GM19463 (cell line): ENCODE results near the gene TRAPPC6A.

Experiments used
- ATAC-seq: cut with Tn5 transposase; IDR thresholded peaks from one replicate; pipeline ENCODE4 v1.9.1; 2021; ENCODE audit warnings: mild to moderate bottlenecking, moderate library complexity; ENCODE audit not compliant: unreplicated experiment

The TRAPPC6A gene, protein sequence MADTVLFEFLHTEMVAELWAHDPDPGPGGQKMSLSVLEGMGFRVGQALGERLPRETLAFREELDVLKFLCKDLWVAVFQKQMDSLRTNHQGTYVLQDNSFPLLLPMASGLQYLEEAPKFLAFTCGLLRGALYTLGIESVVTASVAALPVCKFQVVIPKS

DNA sequence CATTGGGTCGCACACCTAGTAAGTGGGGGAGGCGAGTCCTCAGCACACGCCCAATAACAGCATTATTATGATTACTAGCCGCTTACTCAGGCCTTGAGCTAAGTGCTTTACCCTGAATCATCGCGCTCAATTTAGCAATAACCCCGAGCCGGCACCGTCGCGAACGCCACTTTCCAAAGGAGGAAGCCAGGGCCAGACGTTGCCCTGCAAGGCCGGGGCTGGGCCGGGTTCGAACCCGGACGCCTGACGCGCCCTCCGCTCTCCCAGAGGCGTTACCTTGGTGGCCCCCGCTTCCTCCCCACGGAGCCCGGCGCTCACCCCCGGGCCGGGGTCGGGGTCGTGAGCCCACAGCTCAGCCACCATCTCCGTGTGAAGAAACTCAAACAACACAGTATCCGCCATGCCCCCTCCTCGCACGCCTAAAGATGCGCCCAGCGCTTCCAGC, at the start of gene TRAPPC6A:
TSS of gene TRAPPC6A (minus strand) at position 421 of the 445 bp plus-strand sequence. CDS start at position 402, 19 bp downstream.
- ATAC-seq = peak; percentile 2

DNA sequence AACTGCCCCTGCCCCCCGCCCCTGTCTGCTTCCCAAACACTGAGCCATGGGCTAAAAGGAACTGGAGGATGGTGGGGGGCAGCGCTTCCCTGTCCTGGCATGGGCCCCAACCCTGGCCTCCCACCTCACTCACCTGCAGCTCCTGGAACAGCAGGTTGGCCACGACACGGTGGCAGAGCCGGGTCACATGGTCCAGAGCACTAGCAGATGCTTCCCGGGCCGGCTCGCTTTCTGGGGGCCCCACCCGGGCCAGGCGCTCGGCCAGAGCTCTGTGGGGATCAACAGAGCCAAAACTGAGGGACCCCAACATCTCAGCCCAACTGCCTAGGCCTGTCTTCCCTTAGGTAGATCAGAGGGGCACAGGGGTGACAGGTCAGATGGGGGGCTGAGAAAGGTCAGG, 46.6 kb upstream of the TRAPPC6A start:
- ATAC-seq = no peak

DNA sequence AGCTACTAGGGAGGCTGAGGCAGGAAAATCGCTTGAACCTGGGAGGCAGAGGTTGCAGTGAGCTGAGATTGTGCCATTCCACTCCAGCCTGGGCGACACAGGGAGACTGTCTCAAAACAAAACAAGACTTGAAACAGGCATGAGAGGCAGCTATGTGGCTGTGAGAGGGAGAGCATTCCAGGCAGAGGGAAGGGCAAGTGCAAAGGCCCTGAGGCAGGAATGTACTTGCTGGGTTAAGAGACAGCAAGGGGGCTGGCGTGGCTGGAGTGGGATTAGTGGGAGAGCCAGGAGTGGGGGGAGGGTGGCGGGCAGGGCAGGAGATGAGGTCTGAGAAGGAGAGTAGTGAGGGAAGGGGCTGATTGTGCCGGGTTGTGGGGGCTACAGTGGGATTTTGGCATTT, 45.8 kb upstream of the TRAPPC6A start:
- no peak for ATAC-seq

DNA sequence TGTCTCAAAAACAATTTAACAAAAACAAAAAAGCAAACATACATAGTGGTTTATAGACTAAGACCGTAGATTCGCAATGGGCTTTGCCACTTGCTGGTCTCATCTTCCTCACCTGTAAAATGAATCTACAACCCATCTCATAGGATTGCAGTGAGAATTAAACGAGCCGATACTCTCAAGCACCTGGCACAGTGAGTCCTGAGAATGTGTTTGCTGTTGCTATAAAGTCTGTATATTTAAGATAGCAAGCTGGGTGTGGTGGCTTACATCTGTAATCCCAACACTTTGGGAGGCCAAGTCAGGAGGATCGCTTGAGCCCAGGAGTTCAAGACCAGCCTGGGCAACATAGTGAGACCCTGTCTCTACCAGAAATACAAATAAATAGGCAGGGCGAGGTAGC, 44.7 kb upstream of the TRAPPC6A start:
- no peak for ATAC-seq

DNA sequence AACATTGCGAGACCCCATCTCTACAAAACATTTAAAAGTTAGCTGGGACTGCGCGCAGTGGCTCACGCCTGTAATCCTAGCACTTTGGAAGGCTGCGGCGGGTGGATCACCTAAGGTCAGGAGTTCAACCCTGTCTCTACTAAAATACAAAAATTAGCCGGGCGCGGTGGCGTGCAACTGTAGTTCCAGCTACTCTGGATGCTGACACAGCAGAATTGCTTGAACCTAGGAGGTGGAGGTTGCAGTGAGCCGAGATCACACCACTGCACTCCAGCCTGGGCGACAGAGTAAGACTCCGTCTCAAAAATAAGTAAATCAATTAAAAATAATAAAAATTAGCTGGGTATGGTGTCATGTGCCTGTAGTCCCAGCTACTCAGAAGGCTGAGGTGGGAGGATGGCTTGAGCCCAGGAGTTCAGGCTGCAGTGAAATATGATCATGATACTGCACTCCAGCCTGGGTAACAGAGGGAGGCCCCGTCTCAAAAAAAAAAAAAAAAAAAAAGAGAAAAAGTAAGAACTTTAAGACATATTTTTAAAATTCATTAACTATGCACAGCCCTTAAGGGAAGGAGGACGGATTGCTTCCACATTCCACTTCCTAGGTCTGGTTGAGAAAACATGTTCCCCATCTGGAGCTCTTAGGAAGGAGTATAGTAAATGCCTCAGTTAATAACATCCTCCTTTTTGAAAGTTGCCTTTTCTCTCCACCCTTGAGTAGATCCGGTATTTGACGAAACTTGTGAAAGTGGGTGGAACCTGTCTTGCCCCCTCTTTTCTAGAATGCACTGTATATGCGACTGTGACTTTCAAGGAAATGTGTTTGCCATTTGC, 41.1 kb upstream of the TRAPPC6A start:
- no peak for ATAC-seq

DNA sequence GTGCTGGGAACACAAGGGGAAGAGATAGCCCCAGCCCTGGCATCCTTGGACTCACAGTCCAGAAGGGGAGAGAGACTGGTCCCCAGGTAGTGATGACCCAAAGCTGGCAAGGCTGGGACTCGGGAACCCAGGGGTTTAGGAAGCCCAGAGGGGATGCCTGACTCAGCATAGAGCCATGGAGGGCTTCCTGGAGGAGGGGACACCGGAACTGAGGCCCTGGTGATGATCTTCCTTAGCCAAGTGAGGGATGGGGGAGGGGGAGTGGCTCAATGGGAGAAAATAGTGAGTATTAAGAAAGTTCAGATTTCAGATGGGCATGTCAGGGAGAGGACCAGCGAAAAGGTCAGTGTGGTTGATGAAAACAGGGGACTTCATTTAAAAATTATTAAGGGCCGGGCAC, 40.4 kb upstream of the TRAPPC6A start:
- no peak for ATAC-seq

DNA sequence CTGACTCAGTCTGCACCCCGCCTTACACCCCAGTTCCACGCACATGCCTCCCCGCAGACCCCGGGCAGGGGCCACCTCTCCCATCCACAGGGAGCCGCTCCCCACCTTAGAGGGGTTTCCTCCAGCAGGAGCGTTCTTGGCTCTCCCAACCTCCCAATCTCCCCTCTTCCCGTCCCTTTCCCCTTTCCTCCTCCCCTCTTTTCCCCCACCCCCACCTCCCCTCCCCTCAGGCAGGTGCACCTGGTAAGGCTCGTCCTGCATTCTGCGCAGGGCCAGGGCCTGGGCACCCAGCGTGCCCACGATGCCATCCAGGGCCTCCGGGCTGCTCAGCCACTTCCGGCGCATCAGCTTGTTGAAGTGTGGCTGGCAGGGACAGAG, 39.9 kb upstream of the TRAPPC6A start:
- no peak for ATAC-seq

DNA sequence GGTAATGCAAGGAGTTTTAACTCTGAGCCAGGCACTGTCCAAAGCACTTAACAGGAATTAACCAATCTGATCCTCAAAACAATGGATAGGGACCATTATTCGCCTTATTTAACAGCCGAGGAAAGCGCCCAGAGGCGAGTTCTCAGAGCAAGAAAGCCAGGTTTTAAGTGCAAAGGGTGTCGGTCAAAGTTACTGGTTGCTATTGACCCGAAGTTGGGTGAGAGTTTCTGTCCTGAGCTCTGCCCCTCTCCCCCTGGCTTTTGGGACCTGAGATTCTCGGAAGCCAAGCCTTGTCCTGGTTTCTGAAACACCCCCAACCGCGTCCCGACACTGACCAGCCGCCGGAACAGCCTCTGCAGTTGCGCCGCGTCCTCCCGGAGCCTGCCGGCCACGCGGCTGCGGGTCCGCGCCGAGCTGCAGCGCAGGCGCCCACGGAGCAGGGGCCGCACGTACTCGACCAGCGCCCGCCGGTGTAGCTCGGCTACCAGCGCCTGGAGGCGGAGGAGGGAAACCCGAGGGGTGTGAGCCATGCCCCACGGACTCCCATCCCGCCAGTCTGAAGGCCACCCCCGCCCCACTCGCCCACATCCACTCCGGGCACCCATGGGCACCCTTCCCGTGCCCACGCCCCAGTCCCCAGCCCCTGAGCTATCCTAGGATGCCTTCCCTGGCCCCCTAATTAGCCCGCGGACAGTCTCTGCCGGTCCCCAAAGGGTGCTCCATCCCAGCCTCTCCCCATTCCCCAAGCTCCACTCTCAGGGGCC, 39.3 kb upstream of the TRAPPC6A start:
- no peak for ATAC-seq

DNA sequence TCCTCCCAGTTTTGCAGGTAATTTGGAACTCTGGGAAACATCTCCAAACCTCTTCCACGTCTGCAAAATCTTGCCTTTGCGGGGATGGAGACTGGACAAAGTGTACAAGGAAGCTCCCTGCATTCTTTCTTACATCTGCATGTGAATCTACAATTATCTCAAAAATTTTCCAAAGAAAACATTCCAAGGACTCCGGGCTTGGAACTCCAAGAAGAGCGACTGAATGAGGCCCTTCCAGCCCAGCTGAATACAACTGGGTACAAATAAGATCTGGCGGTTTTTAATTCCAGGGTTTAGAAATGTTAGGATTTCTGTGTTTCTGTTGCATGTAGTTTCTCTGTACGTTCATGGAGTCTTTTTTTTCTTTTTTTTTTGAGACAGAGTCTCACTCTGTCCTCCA, 38.6 kb upstream of the TRAPPC6A start:
- ATAC-seq = no peak

DNA sequence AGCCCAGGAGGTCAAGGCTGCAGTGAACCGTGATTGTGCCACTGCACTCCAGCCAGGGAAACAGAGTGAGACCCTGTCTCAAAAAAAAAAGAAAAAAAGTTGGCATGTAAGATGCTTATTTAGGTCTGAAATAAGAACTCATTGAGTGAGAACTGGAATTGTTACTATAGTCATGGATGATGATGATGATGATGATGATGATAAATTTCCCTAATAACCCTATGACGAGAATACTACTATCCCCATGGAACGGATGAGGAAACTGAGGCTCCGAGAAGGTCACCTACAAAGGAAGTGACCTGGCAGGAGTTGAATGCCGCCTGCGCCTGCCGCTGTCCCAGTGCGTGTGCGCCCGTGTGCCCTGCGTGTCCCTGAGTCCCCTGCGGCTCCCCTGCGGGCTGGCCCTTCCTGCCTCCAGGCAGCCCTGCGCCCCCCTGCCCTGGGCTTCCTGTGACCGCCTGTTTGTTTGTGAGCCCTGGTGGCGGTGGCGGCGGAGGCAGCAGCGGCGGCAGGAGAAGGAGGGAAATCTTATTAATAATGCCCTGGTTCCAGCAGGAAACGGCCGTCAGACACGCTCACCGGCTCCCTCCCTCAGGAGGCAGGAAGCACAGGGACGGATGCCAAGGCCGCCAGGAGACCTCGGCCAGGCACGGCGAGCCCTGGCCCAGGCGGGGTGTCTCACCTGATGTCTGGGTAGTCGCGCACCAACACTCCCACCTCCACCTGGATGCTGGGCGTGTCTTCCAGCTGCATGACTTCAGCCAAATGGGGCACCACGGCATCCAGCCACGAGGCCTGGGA, 37.6 kb upstream of the TRAPPC6A start:
- ATAC-seq = no peak

DNA sequence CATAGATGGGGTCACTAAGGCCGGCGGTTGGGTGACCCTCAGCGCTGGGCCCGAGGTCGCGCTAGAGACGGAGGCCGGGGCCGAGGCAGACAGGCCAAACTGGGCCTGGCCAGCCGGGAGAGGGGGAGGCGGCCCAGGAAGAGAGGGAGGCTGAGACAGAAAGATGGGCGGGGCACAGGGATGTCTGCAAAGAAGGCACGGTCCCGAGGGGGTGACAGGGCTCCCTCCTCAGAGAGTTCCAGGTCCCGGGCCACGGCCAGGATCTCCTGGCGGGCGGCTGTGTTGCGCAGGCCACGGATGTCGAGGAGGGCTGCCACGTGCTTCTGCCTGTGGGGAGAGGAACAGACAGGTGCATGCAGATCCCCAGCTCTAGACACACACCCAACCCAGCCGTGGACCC, 35.0 kb upstream of the TRAPPC6A start:
- ATAC-seq = no peak

DNA sequence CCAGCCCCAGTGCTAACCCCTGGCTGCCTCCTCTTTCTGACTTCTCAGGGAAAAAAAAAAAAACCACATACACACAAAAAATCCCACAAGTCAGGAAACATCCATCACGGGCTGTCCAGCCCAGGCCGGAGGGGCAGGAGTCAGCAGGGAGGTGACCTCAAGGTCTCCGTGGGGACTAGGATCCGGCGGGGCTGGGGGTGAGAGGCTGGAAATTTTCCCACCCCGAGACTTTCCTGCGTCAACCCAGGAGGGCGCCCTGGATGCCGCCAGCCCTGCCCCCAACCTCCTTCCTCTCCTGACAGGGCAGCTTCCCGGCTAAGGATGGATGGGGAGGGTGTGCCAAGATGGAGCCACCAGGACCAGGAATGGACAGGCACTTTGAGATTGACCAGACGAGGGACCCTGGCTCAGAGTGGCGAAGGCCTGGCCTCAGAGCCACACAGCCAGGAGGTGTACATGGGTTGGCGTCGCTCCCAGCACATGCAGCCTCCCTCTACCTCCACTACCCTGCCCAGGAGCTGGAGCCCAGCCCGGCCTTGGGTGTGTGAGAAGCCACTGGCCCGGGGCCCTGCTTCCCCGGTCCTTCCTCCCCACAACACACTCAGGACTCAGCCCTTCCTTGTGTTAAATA, 33.8 kb upstream of the TRAPPC6A start:
- no peak for ATAC-seq

DNA sequence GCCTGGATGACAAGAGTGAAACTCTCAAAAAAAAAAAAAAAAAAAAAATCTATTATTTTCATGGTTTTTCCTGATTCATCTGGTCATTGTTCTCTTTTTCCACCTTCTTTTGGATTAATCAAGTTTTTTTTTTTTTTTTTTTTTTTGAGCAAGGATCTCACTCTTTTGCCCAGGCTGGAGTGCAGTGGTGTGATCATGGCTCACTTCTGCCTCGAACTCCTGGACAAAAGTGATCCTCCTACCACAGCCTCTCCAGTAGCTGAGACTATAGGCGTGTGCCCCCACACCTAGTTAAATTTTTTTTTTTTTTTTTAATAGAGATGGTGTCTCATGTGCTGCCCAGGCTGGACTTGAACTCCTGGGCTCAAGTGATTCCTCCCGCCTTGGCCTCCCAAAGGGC, 28.3 kb upstream of the TRAPPC6A start:
- ATAC-seq = no peak

DNA sequence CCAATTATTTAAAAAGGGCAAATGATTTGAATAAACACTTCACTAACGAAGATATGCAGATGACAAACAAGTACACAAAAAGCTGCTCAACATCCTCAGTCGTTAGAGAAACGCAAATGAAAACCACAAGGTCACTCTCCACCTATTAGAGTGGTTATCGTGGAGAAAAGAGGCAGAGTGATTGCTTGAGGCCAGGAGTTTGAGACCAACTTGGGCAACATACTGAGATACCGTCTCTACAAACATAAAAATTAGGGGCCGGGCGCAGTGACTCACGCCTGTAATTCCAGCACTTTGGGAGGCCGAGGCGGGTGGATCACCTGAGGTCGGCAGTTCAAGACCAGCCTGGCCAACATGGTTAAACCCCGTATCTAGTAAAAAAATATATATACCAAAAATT, 27.8 kb upstream of the TRAPPC6A start:
- no peak for ATAC-seq

DNA sequence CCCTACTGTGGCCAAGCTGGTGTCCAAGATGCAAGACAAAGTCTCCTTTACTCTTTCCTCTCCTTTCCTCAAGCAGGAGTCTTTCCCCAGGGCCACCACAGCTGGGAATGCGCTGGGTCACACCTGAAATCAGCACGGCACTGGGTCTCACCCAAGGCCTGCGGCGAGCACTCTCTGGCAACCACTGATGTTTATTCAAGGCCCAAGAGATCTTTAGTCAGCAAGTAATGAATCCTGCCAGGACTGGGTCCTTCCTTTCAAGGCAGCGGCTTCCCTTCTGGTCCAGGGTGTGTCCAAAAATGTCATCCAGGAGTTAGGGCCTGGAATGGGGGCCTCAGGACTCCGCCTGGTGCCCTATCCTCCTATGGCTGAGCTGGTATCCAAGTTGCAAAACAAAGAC, 24.6 kb upstream of the TRAPPC6A start:
- ATAC-seq = no peak

DNA sequence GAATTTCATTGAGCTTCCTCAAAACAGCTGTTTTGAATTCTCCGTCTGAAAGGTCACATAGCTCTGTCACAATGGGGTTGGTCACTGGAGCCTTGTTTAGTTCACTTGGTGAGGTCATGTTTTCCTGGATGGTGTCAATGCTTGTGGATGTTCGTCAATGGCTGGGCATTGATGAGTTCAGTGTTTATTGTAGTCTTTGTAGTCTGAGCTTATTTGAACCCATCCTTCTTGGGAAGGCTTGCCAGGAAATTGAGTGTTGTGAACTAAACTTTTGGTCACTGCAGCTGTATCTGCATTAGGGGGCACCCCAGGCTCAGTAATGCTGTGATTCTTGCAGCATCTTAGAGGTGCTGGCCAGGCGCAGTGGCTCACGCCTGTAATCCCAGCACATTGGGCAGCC, 22.5 kb upstream of the TRAPPC6A start:
- no peak for ATAC-seq

DNA sequence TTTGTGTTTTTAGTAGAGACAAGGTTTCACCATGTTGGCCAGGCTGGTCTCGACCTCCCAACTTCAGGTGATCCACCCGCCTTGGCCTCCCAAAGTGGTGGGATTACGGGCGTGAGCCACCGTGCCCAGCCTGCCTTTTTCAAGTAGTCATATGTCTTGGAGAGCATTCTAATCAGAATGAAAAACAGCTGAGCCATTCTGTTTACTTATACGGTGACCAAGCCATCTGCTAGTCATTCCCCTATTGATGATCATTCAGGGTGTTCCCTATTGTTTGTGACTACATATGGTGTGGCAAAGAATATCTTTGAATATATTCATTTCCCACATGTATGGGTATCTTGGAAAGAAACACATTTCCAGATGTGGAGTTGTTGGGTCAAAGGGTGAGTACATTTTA, 17.7 kb upstream of the TRAPPC6A start:
- ATAC-seq = no peak

DNA sequence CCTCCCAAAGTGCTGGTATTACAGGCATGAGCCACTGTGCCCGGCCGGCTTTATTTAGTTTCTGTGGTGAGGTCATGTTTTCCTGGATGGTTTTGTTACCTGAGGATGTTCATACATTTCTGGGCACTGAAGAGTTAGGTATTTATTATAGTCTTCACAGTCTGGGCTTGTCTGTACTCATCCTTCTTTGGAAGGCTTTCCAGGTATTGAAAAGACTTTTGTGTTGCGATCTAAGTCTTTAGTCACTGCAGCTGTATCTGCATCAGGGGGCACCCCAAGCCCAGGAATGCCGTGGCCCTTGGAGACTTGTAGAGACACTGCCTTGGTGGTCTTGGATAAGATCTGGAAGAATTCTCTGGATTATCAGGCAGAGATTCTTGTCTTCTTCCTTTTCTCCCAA, 13.3 kb upstream of the TRAPPC6A start:
- no peak for ATAC-seq

DNA sequence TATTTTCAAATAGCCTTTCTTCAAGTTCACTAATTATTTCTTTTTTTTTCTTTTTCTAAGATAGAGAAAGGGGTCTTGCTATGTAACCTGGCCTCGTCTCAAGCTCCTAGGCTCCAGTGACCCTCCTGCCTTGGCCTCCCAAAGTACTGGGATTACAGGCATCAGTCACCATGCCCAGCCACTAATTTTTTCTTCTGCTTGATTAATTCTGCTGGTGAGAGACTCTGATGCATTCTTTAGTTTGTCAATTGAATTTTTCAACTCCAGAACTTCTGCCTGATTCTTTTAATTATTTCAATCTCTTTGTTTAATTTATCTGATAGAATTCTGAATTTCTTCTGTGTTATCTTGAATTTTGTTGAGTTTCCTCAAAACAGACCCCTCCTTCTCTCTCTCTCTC, 11.9 kb upstream of the TRAPPC6A start:
- ATAC-seq = no peak

DNA sequence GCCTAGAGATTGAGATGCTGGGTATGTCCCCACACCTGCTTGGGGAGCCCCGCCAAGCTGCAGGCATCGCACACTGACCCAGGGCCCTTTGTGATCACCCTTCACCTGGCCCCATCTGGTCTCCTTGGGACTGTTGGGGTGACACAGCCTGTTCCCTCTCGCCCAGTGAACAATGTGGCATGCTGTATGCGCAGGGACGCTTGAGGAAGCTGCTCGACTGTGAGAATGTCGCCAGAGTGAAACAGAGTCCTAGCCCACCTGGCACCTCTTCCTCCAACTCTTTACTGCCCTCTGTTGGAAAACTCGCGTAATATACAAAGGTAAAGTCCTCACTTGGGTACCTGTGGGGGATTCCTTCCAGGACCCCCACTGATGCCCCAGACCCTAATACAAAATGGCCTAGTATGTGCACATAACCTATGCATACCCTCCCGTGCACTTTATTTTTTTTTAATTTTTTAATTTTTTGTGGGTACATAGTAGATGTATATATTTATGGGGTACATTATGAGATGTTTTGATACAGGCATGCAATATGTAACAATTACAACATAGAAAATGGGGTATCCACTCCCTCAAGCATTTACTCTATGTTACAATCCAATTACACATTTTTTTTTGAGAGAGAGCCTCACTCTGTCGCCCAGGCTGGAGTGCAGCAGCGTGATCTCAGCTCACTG, 9.5 kb upstream of the TRAPPC6A start:
- ATAC-seq = no peak
